ENCODE measurements around the gene CCDC174.

Gene CCDC174

GRCh38 chr3:14657579-14657978, 6.0 kb downstream of the CCDC174 start:
- no peak for DNase-seq

GRCh38 chr3:14658978-14659377, 7.4 kb downstream of the CCDC174 start:
- DNase-seq: no peak

DNA sequence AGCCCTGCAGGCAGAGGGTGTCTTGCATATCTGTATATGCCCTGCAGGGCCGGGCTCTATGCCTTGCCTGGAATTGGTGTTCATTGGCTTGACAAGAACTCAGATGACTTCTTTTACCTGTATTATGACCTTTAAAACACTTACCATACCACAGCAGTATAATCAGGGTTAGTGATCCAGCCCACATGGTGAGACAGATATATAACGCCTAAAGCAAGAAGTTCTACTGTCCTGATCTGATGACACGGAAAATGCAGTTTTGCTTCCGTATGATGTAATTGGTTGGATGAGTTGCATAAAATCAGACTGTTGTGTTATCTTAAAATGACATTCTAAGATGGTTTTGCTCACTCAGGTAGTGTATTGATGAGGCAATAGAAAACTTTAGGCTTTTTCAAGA, 9.4 kb downstream of the CCDC174 start:
- DNase-seq: no peak

DNA sequence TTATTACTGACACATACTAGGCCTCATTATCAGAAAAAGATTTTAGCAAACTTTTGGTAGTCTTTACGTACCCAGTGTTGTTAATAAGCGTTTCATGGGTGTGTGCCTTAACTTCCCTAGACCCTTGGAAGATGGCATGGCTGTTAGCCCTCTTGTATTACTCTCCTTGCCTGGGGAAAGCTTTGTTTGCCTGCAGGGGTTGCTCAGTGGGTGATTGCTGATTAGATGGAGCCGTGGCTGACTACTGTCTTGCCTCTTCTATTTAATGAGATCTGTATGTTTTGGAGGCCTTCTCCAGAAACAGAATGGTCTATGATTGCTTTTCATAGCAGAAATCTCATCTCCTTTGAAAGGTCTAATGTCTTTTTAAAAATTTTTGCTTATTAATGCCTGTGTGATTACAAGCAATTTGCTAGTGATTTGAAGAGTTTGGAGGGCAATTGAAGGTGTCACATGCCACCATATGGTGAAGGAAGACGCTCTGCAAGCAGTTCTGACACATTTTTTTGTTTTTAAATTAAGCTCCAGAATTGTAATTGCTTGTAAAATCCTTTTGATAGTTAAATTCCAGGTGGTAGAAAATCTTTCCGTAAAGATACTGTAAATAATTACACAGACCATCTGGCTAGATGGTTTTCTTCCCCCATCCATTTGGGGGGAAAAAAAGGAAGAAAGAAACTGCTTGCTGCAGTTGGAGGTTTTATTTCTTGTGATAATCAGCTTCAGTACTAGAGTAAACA, 12.0 kb downstream of the CCDC174 start:
- no peak for DNase-seq

DNA sequence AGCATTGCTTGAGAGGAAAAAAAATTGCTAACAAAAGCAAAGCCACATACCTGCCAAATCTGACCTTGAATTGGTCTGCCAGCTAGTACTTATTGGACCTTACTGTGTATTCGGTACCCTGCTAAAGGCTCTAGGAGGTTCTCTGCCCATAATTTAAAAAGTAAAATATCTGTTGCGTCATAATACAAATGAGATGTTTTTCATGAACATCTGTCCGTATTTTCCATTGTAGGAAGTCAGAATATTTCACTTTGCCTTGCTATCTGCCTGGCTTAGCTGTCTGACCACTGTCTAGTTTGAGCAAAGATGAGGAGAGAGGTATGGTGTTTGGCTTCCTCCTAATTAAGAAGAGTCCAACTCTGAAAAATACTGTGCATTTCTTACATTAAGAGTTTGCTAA, 12.6 kb downstream of the CCDC174 start:
- no peak for DNase-seq

DNA sequence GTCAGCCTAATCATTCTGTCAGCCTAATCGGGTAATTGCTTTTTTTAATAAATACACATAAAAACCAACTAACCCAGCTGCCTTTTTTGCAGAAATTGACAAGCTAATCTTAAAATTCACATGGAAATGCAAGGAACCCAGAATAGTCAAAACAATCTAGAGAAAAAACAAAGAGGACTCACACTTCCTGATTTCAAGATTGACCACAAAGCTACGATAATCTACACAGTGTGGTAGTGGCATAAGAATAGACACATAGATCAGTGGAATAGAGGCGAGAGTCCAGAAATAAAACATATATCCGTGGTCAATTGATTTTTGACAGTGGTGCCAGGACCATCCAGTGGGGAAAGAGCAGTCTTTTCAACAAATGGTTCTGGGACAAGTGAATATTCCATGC, 21.0 kb downstream of the CCDC174 start:
- no peak for DNase-seq

DNA sequence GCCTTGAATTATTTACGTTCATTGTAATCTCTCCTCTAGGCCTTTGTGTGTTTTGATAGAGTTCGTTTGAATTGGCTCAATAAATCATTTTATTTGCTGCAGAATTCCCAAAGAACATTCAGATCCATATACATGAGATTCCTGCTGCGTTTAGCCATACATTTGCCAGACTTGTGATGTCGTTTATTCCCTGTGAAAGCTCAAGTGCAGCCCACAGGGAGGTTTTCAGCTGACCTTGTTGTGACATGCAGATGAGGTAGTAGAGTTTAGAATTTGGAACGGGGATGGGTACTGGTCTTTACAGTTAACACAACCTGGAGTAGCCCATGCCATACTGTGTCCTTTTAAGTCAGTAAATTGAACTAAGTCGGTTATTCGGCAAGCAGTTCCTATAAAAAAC, 23.3 kb downstream of the CCDC174 start, which contains the start of gene C3orf20:
Gene C3orf20 (plus strand): TSS at position 301 of the 400 bp plus-strand sequence. CDS start 7,573 bp downstream, outside the sequence.
- no peak for DNase-seq

DNA sequence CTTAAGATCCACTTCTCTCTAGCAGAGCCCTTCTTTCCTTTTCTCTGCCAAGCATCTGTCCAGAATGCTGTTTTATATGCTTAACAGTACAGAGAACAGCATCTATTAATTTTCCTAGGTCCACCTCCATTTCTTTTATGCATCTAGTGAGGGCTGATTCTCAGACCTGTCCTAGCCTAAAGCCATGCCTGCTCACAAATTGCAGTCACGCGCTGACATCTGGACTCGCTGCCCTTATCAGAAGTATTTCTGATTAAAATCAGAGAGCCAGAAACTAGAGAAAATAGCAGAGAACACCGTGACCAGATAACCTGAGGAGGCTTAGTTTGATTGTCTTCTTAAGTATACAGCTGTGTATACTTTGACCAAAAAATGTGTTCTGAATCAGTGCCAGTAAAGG, 25.3 kb downstream of the CCDC174 start:
- no peak for DNase-seq

- DNase-seq: no peak
These were observed 26.5 kb downstream of the CCDC174 start for GRCh38 chr3:14678015-14678503.

DNA sequence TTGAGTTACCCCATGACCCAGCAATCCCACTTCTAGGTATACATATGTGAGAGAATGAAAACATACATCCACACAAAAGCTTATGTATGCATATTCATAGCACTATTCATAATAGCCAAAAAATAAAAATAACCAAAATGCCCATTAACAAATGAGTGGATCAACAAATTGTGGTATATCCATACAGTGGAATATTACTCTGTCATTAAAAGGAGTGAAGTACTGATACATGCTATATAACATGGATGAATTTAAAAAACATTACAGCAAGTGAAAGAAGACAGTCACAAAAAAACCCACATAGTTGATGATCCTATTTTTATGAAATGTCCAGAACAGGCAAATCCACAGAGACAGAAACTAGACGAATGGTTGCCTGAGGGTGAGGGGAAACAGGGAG, 28.6 kb downstream of the CCDC174 start:
- no peak for DNase-seq

- no peak for DNase-seq
These were observed 29.2 kb downstream of the CCDC174 start for GRCh38 chr3:14680716-14681115.

- DNase-seq: no peak
These were observed 32.9 kb downstream of the CCDC174 start for GRCh38 chr3:14684447-14684846.

DNA sequence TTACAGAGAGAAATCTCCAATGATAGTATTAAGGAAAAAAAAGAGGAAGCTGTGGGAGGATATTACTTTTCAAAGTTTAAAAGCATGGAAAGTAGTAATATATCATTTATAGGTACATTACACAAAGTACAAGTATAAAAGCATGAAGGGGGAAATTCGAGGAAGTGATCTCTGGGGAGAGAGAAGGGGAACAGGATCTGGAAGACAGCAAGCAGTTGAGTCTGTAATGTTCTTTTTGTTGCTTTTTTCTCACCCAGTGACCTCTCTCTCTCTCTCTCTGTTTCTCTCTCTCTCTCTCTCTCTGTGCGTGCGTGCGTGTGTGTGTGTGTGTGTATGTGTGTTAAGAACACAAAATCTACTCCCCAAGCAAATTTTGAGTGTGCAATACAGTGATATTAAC, 33.6 kb downstream of the CCDC174 start:
- no peak for DNase-seq

DNA sequence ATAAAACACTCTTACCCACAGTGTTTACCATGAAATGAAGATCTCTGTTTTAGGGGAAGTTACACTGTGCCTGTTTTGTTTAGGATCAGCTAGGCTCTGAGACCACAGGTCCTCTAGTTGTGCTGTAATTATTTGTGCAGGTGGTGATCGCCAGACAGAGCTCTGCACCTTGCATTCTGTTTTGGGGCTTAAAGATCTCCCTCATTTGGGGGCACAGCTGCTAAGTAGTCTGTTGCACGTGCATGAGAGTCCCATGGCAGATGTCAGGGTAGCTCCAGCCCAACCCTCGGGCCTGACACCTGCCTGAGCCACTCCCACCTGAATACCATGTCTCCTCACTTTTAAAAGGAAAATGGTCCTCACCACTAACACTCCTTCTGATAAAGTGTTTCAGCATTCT, 35.8 kb downstream of the CCDC174 start:
- no peak for DNase-seq

- no peak for DNase-seq
These were observed 37.0 kb downstream of the CCDC174 start for GRCh38 chr3:14688525-14688924.

- DNase-seq: no peak
These were observed 37.9 kb downstream of the CCDC174 start for GRCh38 chr3:14689247-14689980.

- DNase-seq: no peak
These were observed 39.7 kb downstream of the CCDC174 start for GRCh38 chr3:14691239-14691638.

DNA sequence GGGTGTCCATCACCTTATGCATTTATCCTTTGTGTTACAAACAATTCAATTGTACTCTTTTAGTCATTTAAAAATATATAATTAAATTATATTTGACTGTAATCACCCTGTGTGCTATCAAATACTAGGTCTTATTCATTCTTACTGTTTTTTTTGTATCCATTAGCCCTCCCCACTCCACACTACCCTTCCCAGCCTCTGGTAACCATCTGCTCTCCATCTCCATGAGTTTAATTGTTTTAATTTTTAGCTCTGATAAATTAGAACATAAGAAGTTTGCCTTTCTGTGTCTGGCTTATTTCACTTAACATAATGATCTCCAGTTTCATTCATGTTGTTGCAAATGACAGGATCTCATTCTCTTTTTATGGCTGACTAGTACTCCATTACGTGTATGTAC, 40.2 kb downstream of the CCDC174 start:
- no peak for DNase-seq

DNA sequence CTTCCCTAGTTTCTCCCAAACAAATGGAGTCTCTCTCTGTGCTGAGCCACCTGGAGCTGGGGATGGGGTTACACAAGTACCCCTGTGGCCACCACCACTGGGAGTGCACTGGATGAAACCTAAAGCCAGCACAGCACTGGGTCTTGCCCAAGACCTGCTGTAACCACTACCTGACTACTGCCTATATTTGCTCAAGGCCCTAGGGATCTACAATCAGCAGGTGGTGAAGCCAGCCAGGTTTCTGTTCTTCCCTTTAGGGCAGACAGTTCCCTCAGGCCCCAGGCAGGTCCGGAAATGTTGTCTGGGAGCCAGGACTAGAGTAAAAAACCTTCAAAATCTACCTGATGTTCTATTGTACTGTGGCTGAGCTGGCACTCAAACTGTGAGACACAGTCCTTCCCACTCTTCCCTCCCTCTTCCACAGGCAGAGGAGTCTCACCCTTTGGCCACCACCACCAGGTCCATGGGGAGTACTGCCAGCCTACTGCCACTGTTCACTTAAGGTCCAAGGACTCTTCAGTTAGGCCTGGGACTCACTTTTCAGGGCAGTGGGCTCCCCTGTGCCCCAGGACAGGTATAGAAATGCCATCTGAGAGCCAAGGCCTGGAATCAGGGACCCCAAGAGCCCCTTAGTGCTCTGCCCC, 47.2 kb downstream of the CCDC174 start:
- DNase-seq: no peak

GRCh38 chr3:14699643-14700042, 48.1 kb downstream of the CCDC174 start:
- DNase-seq: no peak

GRCh38 chr3:14700891-14701290, 49.3 kb downstream of the CCDC174 start:
- DNase-seq: no peak

DNA sequence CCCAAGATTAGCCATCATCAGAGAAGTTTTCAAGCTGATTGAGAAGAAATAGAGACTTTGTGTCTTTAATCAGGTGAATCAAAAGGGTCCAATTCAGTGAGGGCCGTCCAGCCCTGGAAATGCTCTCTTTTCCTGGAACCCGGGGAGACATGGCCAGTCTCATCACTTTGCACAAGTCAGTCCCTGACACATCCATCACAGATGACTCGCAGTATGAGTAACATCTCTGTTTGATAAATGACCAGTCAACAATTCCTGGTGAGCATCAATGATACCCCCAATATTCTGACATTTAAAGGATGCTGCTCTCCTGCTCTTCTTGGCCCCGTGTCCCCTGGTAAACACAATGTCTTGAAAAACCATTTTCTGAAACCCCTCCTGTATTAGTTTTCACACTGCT, 50.1 kb downstream of the CCDC174 start:
- no peak for DNase-seq

GRCh38 chr3:14703128-14703750, 51.7 kb downstream of the CCDC174 start:
- no peak for DNase-seq
